SK-N-SH treated with all-trans-retinoic acid at 6 μM for 48 hours (cell line): ENCODE data around the gene LILRB4.

ENCODE experiments used
- ATAC-seq: fragments of 200-7000 bp; cut with Tn5 transposase; 3 replicates; pipeline ENCODE4 v1.9.1; 2020; ENCODE audit warnings: mild to moderate bottlenecking, moderate library complexity
- ARNTL ChIP-seq: fragments of 450-650 bp; formaldehyde crosslinking; IDR thresholded peaks from 2 replicates; pipeline ENCODE4 v1.5.0; 2020; ENCODE audit warnings: low read depth, mild to moderate bottlenecking, moderate library complexity, borderline replicate concordance
- BACH2 ChIP-seq: fragments of 250-450 bp; sonication (Bioruptor Pico); IDR thresholded peaks from 2 replicates; pipeline ENCODE4 v1.9.0; 2021; ENCODE audit warnings: mild to moderate bottlenecking, borderline replicate concordance
- CSDC2 ChIP-seq: fragments of 250-450 bp; sonication (Bioruptor Pico); IDR thresholded peaks from 2 replicates; pipeline ENCODE4 v1.5.0; 2020; ENCODE audit warnings: mild to moderate bottlenecking, moderate library complexity
- CSRNP3 ChIP-seq: fragments of 250-450 bp; sonication (Bioruptor Pico); IDR thresholded peaks from 2 replicates; pipeline ENCODE4 v1.5.1; 2021; ENCODE audit warnings: mild to moderate bottlenecking, moderate library complexity
- ESRRG ChIP-seq: fragments of 250-450 bp; sonication (Bioruptor Pico); IDR thresholded peaks from 2 replicates; pipeline ENCODE4 v1.6.1; 2021; ENCODE audit warnings: mild to moderate bottlenecking
- GLIS3 ChIP-seq: fragments of 250-450 bp; sonication (Bioruptor Pico); IDR thresholded peaks from 2 replicates; pipeline ENCODE4 v1.5.0; 2020; ENCODE audit warnings: mild to moderate bottlenecking, moderate library complexity
- ISL1 ChIP-seq: fragments of 250-450 bp; sonication (Bioruptor Pico); IDR thresholded peaks from 2 replicates; pipeline ENCODE4 v2.1.2; 2022; ENCODE audit warnings: mild to moderate bottlenecking, moderate library complexity
- OSR1 ChIP-seq: fragments of 250-450 bp; sonication (Bioruptor Pico); IDR thresholded peaks from 2 replicates; pipeline ENCODE4 v1.8.0; 2022; ENCODE audit warnings: moderate library complexity, mild to moderate bottlenecking, inconsistent platforms
- RARB ChIP-seq: fragments of 250-450 bp; sonication (Bioruptor Pico); IDR thresholded peaks from 2 replicates; pipeline ENCODE4 v1.8.0; 2021; ENCODE audit warnings: mild to moderate bottlenecking, moderate library complexity
- TCF4 ChIP-seq: fragments of 250-450 bp; sonication (Bioruptor Pico); IDR thresholded peaks from 2 replicates; pipeline ENCODE4 v1.8.0; 2021; ENCODE audit warnings: mild to moderate bottlenecking, moderate library complexity, borderline replicate concordance
- TOX ChIP-seq: fragments of 250-450 bp; sonication (Bioruptor Pico); IDR thresholded peaks from 2 replicates; pipeline ENCODE4 v1.8.0; 2021; ENCODE audit warnings: mild to moderate bottlenecking, moderate library complexity, borderline replicate concordance
- TSHZ2 ChIP-seq: fragments of 250-450 bp; sonication (Bioruptor Pico); IDR thresholded peaks from 2 replicates; pipeline ENCODE4 v1.5.0; 2020; ENCODE audit warnings: mild to moderate bottlenecking, moderate library complexity
- ZFP3 ChIP-seq: fragments of 250-450 bp; sonication (Bioruptor Pico); IDR thresholded peaks from 2 replicates; pipeline ENCODE4 v1.5.0; 2020; ENCODE audit warnings: mild to moderate bottlenecking, moderate library complexity
- ZFP30 ChIP-seq: fragments of 450-650 bp; formaldehyde crosslinking; IDR thresholded peaks from 2 replicates; pipeline ENCODE4 v1.5.0; 2022; ENCODE audit warnings: mild to moderate bottlenecking, moderate library complexity
- ZNF565 ChIP-seq: fragments of 450-650 bp; formaldehyde crosslinking; conservative IDR thresholded peaks from 2 replicates; pipeline ENCODE4 v1.5.0; 2020; ENCODE audit warnings: low read depth, mild to moderate bottlenecking, moderate library complexity
- ZNF70 ChIP-seq: fragments of 450-650 bp; formaldehyde crosslinking; IDR thresholded peaks from 2 replicates; pipeline ENCODE4 v1.5.0; 2020; ENCODE audit warnings: mild to moderate bottlenecking, moderate library complexity
- TF ChIP-seq, protein P1 (sequence below): fragments of 250-450 bp; sonication (Bioruptor Pico); IDR thresholded peaks from 2 replicates; pipeline ENCODE4 v1.8.0; 2021; ENCODE audit warnings: low read depth, mild to moderate bottlenecking, moderate library complexity, borderline replicate concordance
- TF ChIP-seq, protein P2 (sequence below): fragments of 250-450 bp; sonication (Bioruptor Pico); IDR thresholded peaks from 2 replicates; pipeline ENCODE4 v1.8.0; 2020; ENCODE audit warnings: mild to moderate bottlenecking, moderate library complexity, borderline replicate concordance

LILRB4 gene

DNA sequence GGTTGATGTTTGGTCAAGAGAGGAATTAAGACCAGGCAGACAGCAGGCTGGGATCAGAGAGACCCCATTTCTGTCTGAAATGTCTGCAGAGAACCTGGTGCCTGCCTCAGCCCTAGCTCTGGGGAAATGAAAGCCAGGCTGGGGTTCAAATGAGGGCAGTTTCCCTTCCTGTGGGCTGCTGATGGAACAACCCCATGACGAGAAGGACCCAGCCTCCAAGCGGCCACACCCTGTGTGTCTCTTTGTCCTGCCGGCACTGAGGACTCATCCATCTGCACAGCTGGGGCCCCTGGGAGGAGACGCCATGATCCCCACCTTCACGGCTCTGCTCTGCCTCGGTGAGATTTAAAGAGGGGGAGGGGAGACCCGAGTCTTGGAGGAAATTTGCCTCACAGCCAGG is at the start of gene LILRB4:
LILRB4 (plus strand) TSS at position 256 of the 400 bp plus-strand sequence; CDS start at position 305, 49 bp downstream.
- ATAC-seq = no peak
- TF ChIP-seq CSRNP3 (CRISPR knock-in tag) (no peak), ZNF565 (CRISPR knock-in tag) (no peak), TCF4 (CRISPR knock-in tag) (no peak), ZNF70 (CRISPR knock-in tag) (no peak), ZFP30 (CRISPR knock-in tag) (no peak), GLIS3 (CRISPR knock-in tag) (no peak), CSDC2 (CRISPR knock-in tag) (no peak)
- TF ChIP-seq, protein P1, sequence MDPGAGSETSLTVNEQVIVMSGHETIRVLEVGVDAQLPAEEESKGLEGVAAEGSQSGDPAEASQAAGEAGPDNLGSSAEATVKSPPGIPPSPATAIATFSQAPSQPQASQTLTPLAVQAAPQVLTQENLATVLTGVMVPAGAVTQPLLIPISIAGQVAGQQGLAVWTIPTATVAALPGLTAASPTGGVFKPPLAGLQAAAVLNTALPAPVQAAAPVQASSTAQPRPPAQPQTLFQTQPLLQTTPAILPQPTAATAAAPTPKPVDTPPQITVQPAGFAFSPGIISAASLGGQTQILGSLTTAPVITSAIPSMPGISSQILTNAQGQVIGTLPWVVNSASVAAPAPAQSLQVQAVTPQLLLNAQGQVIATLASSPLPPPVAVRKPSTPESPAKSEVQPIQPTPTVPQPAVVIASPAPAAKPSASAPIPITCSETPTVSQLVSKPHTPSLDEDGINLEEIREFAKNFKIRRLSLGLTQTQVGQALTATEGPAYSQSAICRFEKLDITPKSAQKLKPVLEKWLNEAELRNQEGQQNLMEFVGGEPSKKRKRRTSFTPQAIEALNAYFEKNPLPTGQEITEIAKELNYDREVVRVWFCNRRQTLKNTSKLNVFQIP (CRISPR knock-in tag) = no peak
- TF ChIP-seq, all 23 proteins: peak for 0

GRCh38 chr19:54614726-54615125 is 48.1 kb upstream of the LILRB4 start:
- TF ChIP-seq BACH2 (CRISPR knock-in tag) (no peak), ZNF565 (CRISPR knock-in tag) (no peak)
- ATAC-seq = no peak

DNA sequence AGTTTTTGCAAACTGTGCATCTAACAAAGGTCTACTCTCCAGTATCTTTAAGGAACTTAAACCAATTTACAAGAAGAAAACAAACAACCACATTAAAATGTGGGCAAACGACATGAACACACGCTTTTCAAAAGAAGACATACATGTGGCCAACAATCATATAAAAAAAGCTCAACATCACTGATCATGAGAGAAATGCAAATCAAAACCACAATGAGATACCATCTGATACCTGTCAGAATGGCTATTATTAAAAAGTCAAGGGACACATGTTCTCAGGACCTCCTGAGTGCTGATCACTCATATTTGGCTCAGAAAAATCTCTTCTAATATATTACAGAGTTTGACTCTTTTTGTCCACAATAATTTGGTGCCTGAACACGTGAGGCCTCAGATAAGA is 46.7 kb upstream of the LILRB4 start:
- TF ChIP-seq TSHZ2 (no peak), CSDC2 (CRISPR knock-in tag) (no peak), GLIS3 (CRISPR knock-in tag) (no peak), RARB (CRISPR knock-in tag) (no peak), ISL1 (no peak), ESRRG (CRISPR knock-in tag) (no peak), ZFP3 (CRISPR knock-in tag) (no peak), TOX (no peak), ZNF565 (CRISPR knock-in tag) (no peak), TCF4 (CRISPR knock-in tag) (no peak), CSRNP3 (CRISPR knock-in tag) (no peak), ZNF70 (CRISPR knock-in tag) (no peak), ARNTL (CRISPR knock-in tag) (no peak), OSR1 (CRISPR knock-in tag) (no peak)
- TF ChIP-seq, protein P1 (CRISPR knock-in tag) = no peak
- TF ChIP-seq, protein P2, sequence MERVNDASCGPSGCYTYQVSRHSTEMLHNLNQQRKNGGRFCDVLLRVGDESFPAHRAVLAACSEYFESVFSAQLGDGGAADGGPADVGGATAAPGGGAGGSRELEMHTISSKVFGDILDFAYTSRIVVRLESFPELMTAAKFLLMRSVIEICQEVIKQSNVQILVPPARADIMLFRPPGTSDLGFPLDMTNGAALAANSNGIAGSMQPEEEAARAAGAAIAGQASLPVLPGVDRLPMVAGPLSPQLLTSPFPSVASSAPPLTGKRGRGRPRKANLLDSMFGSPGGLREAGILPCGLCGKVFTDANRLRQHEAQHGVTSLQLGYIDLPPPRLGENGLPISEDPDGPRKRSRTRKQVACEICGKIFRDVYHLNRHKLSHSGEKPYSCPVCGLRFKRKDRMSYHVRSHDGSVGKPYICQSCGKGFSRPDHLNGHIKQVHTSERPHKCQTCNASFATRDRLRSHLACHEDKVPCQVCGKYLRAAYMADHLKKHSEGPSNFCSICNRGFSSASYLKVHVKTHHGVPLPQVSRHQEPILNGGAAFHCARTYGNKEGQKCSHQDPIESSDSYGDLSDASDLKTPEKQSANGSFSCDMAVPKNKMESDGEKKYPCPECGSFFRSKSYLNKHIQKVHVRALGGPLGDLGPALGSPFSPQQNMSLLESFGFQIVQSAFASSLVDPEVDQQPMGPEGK (CRISPR knock-in tag) = no peak
- TF ChIP-seq, all 23 proteins: peak for 0
- no peak for ATAC-seq
